ENCODE measurements around the gene HSPA1A.

Gene HSPA1A
- 25.7 to 48.4 (median 27.6) reads per million in 3 experiments for total RNA-seq

DNA sequence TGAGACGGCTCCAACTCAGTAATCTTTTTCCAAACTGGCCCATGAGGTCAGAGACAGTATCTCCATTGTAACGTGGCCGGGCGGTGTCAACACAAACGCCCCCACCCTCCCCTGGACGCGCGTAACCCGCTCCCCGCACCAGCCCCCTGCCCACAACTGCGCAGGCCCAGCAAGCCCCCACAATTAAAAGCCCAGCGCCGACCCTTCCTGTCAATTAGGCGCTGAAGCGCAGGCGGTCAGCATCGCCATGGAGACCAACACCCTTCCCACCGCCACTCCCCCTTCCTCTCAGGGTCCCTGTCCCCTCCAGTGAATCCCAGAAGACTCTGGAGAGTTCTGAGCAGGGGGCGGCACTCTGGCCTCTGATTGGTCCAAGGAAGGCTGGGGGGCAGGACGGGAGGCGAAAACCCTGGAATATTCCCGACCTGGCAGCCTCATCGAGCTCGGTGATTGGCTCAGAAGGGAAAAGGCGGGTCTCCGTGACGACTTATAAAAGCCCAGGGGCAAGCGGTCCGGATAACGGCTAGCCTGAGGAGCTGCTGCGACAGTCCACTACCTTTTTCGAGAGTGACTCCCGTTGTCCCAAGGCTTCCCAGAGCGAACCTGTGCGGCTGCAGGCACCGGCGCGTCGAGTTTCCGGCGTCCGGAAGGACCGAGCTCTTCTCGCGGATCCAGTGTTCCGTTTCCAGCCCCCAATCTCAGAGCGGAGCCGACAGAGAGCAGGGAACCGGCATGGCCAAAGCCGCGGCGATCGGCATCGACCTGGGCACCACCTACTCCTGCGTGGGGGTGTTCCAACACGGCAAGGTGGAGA lies at the start of gene HSPA1A, which contains the start of gene HSPA1L:
Gene HSPA1A (plus strand): TSS at position 519 of the 814 bp plus-strand sequence. CDS start 214 bp downstream, at position 733.
Gene HSPA1L (minus strand): TSS at position 259 of the 814 bp plus-strand sequence. CDS start 3,311 bp downstream, outside the sequence.
- DNase-seq = peak; percentile 40

GRCh38 chr6:31765559-31765909 lies 49.8 kb upstream of the HSPA1A start:
- DNase-seq = no peak

- DNase-seq = no peak
Measured at GRCh38 chr6:31765910-31766794, 49.2 kb upstream of the HSPA1A start.

DNA sequence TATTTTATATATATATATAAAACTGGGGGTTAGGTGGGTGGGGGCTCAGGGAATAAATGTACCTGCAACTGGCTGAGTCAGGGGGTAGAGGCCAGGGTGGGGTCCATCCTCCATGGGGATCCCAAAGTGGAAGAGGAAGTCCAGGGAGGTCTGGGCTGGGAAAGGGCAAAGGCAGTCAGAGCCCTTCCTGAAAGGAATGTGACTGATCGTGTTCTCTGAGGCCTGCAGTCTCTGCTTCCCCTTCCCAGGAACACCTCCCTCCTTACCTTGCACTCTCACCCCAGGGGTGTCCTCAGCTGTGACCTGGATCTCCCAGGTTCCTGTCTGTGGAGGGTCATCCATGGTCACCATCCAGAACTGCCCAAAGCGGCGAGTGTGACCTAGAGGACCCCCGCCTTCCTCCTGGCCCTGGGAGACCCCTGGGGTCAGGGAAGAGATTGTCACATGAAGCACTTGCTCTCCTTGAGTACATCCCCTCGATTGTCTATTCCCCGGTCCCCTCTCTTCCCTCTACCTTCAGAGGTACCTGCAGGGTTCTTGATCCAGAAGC lies 48.2 kb upstream of the HSPA1A start:
- DNase-seq = no peak

DNA sequence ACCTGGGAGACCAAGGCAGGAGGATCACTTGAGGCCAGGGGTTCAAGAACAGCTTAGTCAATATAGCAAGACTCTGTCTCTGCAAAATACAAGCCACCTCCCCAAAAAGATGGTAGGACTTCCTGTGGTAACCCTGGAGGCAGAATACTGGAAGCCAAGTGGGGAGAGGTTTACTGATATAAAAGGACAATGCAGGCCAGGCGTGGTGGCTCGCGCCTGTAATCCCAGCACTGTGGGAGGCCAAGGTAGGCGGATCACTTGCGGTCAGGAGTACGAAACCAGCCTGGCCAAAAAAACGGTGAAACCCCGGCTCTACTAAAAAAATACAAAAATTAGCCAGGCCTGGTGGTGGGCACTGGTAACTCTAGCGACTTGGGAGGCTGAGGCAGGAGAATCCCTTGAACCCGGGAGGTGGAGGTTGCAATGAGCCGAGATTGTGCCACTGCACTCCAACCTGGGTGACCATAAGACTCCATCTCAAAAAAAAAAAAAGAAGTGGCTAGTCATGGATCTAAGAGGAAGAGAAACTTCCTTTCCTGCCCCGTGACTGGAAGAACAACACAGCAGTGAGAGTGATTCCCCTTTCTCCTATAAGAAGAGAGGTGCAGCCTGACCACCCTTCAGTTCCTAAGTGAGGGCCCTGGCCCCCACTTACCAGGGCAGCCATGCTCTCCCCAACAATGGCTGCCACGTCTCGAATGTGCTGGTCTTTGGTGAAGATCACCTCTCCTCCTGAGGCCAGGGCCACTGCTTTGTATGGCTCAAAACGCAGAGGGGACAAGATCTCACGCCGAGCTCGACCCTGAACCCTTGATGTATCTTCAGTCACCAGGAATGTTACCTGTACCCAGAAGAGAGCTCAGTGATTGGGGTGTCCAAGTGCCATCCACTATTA lies 46.7 kb upstream of the HSPA1A start:
- DNase-seq = no peak

- peak; percentile 74 for DNase-seq
Measured at GRCh38 chr6:31769684-31770371, 45.5 kb upstream of the HSPA1A start.

DNA sequence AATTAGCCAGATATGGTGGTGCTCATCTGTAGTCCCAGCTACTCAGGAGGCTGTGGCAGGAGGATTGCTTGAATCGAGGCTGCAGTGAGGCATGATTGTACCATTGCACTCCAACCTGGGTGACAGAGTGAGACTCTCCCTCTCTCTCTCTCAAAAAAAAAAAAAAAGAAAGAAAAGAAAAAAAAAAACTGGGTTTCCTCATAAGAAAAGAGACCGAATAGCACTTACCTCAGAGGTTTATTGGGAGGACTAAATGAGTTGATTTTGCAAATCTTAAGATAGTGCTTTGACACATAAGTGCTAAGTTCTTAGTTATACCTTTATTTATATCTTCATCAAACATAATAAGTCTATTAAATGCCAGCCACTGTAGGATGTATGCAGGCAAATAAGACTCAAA lies 44.5 kb upstream of the HSPA1A start:
- DNase-seq = no peak

GRCh38 chr6:31771992-31772358 lies 43.4 kb upstream of the HSPA1A start:
- DNase-seq = no peak

- no peak for DNase-seq
Measured at GRCh38 chr6:31775184-31775583, 40.2 kb upstream of the HSPA1A start.

DNA sequence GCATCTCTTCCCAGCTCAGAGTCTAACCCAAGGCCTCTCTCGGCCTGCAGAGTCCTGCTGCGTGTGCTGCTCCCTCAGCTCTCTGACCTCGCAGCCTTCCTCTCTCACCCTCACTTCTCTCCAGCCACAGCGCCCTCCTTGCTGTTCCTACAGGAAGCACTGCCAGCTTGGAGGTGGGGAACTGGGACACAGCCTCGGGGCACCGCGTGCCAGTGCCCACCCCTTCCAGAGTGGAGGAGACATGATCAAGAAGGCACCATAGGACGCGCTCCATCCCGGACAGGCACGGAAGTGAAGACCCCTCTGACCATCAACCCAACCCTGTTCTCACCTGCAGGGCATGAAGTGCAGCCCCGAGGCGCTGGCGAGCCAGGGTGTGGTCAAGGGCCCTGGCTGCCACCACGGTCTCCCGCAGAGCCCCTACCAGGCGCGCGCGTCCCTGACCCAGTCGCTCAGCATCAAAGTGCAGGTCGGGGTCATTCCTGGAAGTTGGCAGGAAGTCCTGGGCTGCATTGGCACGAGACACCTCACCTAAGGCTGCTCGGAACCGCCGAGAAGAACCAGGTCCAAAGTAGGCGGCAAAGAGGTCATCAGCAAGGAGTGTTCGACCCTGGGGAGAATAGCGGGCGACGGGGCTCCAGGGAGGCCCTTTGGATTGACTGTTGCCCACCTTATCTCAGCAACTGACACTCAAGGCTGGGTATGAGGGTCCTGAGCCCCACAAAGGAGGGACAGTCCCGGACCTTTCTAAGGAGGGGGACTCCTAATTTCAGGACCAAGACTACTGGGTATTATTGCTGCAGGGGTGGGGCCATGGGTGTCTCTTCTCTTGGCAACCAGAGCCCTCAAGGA lies 39.5 kb upstream of the HSPA1A start:
- no peak for DNase-seq

DNA sequence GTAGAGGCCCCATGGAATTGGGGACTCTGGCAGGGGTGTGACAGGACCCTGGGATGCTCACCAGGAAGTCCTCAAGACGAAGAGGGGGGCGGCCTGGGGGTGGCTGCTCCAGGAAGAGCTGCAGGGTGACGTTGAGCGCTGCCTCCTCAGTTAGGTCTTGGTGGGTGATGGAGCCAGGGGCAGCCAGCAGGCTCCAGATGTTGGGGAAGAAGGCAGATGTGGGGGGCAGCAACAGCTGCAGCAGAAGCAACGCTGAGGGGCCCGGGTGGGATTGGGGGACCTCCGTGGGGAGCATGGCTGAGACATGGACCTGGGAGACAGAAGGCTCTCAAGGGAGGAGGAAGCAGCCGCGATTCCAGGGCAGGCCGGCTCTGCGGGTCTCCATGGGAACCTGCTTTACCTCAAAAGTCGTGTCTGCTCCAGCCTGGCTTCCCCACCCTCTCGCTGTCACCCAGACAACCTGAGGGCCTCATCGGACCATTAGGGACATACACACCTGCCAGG lies 38.8 kb upstream of the HSPA1A start:
- no peak for DNase-seq

GRCh38 chr6:31776989-31777666 lies 38.2 kb upstream of the HSPA1A start, which contains the start of gene VWA7:
Gene VWA7, minus strand, starts transcription at chr6:31777328. Its CDS starts 549 bp downstream, at chr6:31776779.
- DNase-seq = peak; percentile 54

DNA sequence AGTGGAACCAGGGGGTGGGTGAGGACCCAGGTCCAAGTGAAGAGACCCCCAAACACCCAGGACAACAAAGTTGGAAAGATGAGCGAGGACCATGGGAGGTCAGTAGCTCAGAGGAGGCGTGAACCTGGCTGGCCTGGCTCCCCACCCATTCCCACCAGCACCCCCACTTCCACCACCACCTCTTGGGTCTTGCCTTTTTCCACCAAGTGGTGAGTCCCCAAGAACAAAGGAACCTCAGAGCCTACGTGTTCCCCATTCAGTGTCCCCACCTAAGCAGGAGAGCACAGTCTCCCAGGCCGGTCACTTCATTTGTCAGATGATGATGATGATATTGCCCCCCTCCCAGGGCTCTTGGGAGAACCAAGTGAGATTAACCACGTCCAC lies 37.7 kb upstream of the HSPA1A start:
- no peak for DNase-seq

- no peak for DNase-seq
Measured at GRCh38 chr6:31778193-31778592, 37.1 kb upstream of the HSPA1A start.

- DNase-seq = no peak
Measured at GRCh38 chr6:31778999-31779885, 36.1 kb upstream of the HSPA1A start.

DNA sequence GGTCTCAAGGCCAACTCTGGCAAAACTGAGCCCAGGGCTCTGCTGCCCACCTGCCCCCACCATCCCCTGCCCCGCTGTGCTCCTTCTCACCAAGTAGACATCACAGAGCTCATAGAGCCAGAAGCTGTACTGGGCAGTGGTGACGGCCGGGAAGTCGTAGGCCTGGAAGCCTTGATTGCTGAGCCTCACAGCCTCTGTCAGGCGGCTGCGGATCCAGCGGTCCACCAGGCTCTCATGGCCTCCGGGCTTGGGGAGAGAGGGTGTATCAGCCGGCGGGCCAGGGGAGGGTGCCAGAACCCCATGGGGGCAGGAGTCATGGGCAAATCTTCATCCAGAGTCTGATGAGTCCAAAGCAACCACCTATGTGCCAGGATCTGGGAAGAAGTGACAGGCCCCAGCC lies 35.4 kb upstream of the HSPA1A start:
- DNase-seq = no peak

GRCh38 chr6:31780507-31781243 lies 34.7 kb upstream of the HSPA1A start:
- DNase-seq = no peak
